ENCODE measurements around the gene BLMH.

DNA sequence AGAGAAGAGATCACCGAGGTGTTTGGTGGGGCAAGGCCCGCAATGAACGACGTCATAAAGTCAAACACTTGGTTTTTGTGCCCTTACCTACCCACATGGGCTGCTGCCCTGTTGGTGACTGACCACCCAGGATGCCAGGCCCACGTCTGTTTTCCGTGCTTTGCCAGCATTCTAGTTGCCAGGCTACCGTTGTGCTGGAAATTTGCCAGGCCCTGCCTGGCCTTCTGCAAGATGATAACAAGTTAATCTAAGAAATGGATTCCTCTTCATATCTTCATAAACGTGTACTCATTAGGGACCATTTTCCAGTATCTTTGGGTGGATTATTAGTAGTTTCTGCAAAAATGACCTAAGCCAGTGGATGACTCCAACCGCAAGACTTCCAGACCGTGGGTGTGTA, 91.6 kb downstream of the BLMH start:
- TF ChIP-seq, protein P1, sequence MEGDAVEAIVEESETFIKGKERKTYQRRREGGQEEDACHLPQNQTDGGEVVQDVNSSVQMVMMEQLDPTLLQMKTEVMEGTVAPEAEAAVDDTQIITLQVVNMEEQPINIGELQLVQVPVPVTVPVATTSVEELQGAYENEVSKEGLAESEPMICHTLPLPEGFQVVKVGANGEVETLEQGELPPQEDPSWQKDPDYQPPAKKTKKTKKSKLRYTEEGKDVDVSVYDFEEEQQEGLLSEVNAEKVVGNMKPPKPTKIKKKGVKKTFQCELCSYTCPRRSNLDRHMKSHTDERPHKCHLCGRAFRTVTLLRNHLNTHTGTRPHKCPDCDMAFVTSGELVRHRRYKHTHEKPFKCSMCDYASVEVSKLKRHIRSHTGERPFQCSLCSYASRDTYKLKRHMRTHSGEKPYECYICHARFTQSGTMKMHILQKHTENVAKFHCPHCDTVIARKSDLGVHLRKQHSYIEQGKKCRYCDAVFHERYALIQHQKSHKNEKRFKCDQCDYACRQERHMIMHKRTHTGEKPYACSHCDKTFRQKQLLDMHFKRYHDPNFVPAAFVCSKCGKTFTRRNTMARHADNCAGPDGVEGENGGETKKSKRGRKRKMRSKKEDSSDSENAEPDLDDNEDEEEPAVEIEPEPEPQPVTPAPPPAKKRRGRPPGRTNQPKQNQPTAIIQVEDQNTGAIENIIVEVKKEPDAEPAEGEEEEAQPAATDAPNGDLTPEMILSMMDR (IDR thresholded peaks at IDR 0.05; ENCODE audit: poor library complexity): no peak
- no peak for TF ChIP-seq EZH2phosphoT487 (IDR thresholded peaks at IDR 0.05; ENCODE audit: low read depth, severe bottlenecking, unreplicated experiment)

All from hepatocyte (in vitro differentiated cells).